Measurements from ENCODE around the gene HOXD8. TPM values are rescaled to one million over a fixed set of nuclear protein-coding genes. Genes with fewer than 3 reads are reported as not detected.

Gene HOXD8
- total and polyA plus RNA-seq, 2 of the 8 experiments (the other 6 are each of a cell fraction or from before 2014, with no cell fraction given), result not detected

DNA sequence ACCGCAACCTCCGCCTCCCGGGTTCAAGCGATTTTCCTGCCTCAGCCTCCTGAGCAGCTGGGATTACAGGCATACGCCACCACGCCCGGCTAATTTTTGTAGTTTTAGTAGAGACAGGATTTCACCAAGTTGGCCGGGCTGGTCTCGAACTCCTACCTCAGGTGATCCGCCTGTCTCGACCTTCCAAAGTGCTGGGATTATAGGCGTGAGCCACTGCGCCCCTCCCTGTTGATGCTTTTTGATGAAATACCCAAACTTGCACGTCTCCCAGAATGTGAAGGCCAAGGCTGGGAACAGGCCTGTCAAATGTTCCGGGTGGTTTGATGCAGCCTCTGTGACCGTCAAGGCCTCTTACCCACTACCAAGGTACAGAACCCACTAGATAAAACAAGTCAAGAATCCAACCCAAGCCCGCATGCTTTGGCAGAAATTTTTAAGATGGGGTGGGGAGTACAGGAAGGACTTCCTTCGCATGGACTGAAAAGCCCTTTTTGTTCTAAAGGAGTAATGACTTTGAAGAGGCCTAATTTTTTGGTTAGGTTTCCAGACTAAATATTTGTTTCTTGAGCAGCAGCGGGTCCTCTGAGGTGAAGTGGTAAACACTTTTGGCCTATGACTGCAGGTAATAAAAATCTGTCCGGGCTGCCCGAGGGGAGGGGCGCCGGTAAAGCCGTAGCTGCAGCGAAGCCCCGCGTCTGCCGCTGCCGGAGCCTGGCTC, 42.0 kb upstream of the HOXD8 start (continued):
- TF ChIP-seq, protein P1, sequence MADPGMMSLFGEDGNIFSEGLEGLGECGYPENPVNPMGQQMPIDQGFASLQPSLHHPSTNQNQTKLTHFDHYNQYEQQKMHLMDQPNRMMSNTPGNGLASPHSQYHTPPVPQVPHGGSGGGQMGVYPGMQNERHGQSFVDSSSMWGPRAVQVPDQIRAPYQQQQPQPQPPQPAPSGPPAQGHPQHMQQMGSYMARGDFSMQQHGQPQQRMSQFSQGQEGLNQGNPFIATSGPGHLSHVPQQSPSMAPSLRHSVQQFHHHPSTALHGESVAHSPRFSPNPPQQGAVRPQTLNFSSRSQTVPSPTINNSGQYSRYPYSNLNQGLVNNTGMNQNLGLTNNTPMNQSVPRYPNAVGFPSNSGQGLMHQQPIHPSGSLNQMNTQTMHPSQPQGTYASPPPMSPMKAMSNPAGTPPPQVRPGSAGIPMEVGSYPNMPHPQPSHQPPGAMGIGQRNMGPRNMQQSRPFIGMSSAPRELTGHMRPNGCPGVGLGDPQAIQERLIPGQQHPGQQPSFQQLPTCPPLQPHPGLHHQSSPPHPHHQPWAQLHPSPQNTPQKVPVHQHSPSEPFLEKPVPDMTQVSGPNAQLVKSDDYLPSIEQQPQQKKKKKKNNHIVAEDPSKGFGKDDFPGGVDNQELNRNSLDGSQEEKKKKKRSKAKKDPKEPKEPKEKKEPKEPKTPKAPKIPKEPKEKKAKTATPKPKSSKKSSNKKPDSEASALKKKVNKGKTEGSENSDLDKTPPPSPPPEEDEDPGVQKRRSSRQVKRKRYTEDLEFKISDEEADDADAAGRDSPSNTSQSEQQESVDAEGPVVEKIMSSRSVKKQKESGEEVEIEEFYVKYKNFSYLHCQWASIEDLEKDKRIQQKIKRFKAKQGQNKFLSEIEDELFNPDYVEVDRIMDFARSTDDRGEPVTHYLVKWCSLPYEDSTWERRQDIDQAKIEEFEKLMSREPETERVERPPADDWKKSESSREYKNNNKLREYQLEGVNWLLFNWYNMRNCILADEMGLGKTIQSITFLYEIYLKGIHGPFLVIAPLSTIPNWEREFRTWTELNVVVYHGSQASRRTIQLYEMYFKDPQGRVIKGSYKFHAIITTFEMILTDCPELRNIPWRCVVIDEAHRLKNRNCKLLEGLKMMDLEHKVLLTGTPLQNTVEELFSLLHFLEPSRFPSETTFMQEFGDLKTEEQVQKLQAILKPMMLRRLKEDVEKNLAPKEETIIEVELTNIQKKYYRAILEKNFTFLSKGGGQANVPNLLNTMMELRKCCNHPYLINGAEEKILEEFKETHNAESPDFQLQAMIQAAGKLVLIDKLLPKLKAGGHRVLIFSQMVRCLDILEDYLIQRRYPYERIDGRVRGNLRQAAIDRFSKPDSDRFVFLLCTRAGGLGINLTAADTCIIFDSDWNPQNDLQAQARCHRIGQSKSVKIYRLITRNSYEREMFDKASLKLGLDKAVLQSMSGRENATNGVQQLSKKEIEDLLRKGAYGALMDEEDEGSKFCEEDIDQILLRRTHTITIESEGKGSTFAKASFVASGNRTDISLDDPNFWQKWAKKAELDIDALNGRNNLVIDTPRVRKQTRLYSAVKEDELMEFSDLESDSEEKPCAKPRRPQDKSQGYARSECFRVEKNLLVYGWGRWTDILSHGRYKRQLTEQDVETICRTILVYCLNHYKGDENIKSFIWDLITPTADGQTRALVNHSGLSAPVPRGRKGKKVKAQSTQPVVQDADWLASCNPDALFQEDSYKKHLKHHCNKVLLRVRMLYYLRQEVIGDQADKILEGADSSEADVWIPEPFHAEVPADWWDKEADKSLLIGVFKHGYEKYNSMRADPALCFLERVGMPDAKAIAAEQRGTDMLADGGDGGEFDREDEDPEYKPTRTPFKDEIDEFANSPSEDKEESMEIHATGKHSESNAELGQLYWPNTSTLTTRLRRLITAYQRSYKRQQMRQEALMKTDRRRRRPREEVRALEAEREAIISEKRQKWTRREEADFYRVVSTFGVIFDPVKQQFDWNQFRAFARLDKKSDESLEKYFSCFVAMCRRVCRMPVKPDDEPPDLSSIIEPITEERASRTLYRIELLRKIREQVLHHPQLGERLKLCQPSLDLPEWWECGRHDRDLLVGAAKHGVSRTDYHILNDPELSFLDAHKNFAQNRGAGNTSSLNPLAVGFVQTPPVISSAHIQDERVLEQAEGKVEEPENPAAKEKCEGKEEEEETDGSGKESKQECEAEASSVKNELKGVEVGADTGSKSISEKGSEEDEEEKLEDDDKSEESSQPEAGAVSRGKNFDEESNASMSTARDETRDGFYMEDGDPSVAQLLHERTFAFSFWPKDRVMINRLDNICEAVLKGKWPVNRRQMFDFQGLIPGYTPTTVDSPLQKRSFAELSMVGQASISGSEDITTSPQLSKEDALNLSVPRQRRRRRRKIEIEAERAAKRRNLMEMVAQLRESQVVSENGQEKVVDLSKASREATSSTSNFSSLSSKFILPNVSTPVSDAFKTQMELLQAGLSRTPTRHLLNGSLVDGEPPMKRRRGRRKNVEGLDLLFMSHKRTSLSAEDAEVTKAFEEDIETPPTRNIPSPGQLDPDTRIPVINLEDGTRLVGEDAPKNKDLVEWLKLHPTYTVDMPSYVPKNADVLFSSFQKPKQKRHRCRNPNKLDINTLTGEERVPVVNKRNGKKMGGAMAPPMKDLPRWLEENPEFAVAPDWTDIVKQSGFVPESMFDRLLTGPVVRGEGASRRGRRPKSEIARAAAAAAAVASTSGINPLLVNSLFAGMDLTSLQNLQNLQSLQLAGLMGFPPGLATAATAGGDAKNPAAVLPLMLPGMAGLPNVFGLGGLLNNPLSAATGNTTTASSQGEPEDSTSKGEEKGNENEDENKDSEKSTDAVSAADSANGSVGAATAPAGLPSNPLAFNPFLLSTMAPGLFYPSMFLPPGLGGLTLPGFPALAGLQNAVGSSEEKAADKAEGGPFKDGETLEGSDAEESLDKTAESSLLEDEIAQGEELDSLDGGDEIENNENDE (IDR thresholded peaks at IDR 0.05; ENCODE audit: insufficient replicate concordance, low read length), result no peak
- TF ChIP-seq JUND (IDR thresholded peaks at IDR 0.05; ENCODE audit: low read length) (no peak), MAFK (IDR thresholded peaks at IDR 0.05; ENCODE audit: low read depth, low read length) (no peak), RNF2 (IDR thresholded peaks at IDR 0.05; ENCODE audit: borderline replicate concordance, low read depth, low read length, missing control alignments, poor library complexity, severe bottlenecking) (peak; percentile 92), SP2 (IDR thresholded peaks at IDR 0.05; ENCODE audit: low read length) (no peak), KDM4A (IDR thresholded peaks at IDR 0.05; ENCODE audit: low read depth, low read length, severe bottlenecking) (no peak), SIX5 (IDR thresholded peaks at IDR 0.05; ENCODE audit: low read depth, low read length) (no peak), CBX5 (IDR thresholded peaks at IDR 0.05; ENCODE audit: low read depth, low read length) (no peak), CBX8 (IDR thresholded peaks at IDR 0.05; ENCODE audit: borderline replicate concordance, low read depth, low read length) (peak; percentile 79; the same call in 1 of the 2 replicates)
